ENCODE results near the gene PRPH2.
"Not testable (repeated sequence)": the region's sequence is repeated elsewhere in the genome, so short reads cannot be mapped to it uniquely, and the experiment has no call there.

PRPH2 gene

DNA sequence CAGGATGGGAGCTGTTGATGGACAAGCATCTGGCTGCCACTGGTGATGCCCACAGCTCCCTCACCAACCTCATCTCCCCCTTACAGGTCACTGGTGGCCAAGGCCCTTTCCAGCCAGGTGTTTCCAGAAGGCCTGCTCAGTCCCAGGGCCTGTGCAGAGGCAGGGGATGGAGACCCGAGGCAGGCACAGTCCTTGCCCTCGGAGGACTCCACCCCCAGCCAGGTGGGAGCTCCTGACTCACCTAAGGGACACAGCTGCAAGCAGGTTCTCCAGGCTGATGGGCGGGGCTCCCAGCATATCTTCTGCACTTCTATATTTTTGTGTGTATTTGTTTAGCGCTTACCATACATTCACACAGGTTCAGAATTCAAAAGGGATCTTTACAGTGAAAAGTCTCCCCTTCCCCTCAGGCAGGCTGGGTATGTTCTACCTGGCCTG lies 17.4 kb downstream of the PRPH2 start:
- no peak for DNase-seq (ENCODE audit: low spot score)
- TF ChIP-seq, protein P1, sequence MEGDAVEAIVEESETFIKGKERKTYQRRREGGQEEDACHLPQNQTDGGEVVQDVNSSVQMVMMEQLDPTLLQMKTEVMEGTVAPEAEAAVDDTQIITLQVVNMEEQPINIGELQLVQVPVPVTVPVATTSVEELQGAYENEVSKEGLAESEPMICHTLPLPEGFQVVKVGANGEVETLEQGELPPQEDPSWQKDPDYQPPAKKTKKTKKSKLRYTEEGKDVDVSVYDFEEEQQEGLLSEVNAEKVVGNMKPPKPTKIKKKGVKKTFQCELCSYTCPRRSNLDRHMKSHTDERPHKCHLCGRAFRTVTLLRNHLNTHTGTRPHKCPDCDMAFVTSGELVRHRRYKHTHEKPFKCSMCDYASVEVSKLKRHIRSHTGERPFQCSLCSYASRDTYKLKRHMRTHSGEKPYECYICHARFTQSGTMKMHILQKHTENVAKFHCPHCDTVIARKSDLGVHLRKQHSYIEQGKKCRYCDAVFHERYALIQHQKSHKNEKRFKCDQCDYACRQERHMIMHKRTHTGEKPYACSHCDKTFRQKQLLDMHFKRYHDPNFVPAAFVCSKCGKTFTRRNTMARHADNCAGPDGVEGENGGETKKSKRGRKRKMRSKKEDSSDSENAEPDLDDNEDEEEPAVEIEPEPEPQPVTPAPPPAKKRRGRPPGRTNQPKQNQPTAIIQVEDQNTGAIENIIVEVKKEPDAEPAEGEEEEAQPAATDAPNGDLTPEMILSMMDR (IDR thresholded peaks at IDR 0.05; ENCODE audit: extremely low read depth, insufficient read depth, missing control alignments) = no peak
- in situ Hi-C loops (cut with MboI; ENCODE audit: low pct_unique_long_range_greater_than_20kb, low sequenced_read_pairs, unreplicated experiment) = no loop called here

DNA sequence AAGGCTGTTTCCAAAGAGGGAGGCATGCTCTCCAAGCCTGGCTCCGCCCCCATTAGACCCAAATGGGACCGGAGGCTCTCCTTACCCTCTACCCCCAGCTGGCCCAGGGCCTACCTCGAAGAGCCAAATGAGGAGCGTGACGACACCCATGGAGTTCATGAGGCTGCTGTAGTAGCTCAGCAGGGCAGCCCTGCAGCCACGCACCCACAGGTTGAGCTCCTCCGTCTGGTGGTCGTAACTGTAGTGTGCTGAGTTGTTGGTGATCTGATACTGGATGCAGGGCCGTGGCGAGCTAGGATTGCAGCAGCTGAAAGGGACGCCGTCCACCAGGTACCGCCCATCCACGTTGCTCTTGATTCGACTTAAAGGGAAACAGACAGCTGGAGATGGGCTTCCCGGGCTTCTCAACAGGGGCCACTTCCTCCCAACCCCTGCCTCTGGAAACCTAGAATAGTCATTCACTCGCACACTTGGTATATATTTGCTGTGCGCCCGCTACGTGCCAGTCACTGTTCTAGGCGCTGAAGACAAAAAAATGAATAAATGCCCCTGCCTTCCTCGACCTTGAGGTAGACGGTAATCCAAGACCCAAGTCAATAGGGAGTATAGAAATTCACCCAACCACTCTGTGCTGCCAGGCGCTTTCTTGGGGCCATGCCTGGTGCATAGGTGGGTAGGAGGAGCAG lies 18.0 kb downstream of the PRPH2 start:
- TF ChIP-seq, protein P1 (IDR thresholded peaks at IDR 0.05; ENCODE audit: extremely low read depth, insufficient read depth, missing control alignments) = no peak
- in situ Hi-C loops (cut with MboI; ENCODE audit: low pct_unique_long_range_greater_than_20kb, low sequenced_read_pairs, unreplicated experiment) = no loop called here
- no peak for DNase-seq (ENCODE audit: low spot score)

DNA sequence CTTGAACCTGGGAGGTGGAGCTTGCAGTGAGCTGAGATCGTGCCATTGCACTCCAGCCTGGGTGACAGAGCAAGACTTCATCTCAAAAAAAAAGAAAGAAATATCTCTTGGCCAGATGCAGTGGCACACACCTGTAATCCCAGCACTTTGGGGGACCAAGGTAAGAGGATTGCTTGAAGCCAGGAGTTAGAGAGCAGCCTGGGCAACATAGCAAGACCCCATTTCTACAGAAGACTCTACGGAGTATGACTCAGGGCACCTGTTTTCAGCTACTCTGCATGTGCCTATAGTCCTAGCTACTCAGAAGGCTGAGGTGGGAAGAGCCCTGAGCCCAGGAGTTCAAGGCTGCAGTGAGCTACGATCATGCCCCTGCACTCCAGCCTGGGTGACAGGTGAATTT lies 19.6 kb downstream of the PRPH2 start:
- DNase-seq (ENCODE audit: low spot score); in situ Hi-C loops (cut with MboI; ENCODE audit: low pct_unique_long_range_greater_than_20kb, low sequenced_read_pairs, unreplicated experiment): not testable (repeated sequence)

DNA sequence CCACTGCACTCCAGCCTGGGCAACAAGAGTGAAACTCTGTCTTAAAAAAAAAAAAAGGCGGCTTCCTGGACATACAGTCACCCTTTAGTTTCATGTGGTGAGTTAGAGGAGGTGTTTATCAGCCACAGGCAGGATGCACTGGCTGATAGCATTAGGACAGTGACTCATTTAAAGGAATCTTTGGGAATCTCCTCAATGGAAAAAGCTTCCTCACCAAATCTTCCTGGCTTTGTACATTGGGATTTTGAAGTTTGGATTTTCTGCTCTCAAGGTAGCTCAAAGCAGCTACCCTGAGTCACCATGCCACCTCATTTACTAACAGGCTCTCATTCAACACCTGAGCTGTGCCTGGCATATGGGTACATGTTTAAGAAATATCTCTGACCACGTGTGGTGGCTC lies 20.2 kb downstream of the PRPH2 start:
- DNase-seq (ENCODE audit: low spot score) = no peak
- TF ChIP-seq, protein P1 (IDR thresholded peaks at IDR 0.05; ENCODE audit: extremely low read depth, insufficient read depth, missing control alignments) = no peak
- in situ Hi-C loops (cut with MboI; ENCODE audit: low pct_unique_long_range_greater_than_20kb, low sequenced_read_pairs, unreplicated experiment) = no loop called here

DNA sequence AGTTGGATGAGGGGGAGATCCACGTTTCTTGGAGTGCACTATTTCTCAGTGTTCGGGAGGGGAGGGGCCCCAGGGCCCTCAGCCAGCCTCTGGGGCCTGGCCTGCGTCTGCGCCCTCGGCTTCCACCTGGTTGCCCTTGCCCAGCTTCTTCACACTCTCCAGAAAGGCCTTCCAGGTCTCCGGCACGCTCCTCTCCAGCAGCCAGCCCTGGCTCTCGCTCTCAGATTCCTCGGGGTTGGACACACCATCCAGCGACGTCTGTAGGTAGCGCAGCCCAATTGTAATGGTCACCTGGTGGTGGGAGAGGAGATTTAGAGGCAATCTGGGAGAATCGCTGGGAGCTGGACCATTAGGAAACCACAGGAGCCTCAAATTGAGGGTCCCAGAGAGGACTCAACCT lies 24.2 kb downstream of the PRPH2 start:
- DNase-seq (ENCODE audit: low spot score) = no peak
- TF ChIP-seq, protein P1 (IDR thresholded peaks at IDR 0.05; ENCODE audit: extremely low read depth, insufficient read depth, missing control alignments) = no peak
- in situ Hi-C loops (cut with MboI; ENCODE audit: low pct_unique_long_range_greater_than_20kb, low sequenced_read_pairs, unreplicated experiment) = no loop called here

DNA sequence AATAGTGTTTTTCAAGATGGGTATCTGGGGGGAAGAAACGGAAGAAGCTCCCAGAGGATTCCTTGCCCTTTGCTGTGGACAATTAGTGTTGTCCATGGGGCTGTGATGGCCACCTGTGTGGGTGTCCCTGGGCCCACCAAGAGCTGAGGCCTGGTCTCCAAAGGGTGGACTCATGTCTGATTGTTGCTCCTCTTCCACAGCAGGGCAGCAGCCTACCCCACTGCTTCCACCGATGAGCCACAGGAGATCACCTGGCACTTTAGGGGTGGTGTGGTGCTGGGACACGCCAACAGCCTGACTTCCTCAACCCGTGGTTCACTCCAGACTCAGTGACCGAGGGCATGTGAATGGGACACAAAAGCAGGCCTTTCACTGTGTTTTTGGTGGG lies 25.1 kb downstream of the PRPH2 start:
- in situ Hi-C loops (cut with MboI; ENCODE audit: low pct_unique_long_range_greater_than_20kb, low sequenced_read_pairs, unreplicated experiment) = no loop called here
- TF ChIP-seq, protein P1 (IDR thresholded peaks at IDR 0.05; ENCODE audit: extremely low read depth, insufficient read depth, missing control alignments) = no peak
- DNase-seq (ENCODE audit: low spot score) = no peak

DNA sequence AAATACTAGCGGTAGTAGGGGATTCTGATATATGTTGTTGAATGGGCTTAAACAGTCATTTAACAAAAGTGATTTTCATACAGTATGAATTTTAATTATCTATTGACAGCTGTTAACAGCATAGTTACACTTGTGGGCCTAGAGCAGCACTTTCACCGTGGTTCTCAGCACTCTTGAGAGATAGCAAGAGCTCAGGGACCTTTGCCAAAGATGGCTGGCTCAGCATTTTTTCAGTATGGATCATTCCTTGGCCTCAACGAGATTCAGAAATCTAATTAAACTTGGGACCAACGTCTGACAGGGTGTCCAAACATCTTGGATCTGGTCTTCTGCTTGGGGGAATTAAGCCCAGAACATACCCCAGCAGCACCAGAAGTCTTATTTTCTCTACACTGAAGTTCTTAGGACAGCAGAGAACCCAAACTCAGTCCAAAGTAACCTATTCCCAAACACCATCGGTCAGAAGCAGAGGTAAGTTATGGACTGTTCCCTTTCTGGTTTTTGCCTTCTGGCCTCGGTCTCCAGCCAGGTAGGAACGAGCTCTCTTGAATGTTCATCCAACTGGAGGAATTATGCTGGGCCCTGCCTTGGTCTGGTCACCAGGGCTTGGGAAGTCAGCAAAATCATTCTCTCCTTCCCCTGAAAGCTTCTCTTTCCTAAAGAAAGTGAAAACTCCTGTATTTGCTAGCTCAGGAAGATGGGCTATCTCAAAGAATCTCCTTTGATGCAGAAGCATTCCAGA lies 25.7 kb downstream of the PRPH2 start:
- TF ChIP-seq, protein P1 (IDR thresholded peaks at IDR 0.05; ENCODE audit: extremely low read depth, insufficient read depth, missing control alignments) = no peak
- no peak for DNase-seq (ENCODE audit: low spot score)
- in situ Hi-C loops (cut with MboI; ENCODE audit: low pct_unique_long_range_greater_than_20kb, low sequenced_read_pairs, unreplicated experiment) = no loop called here

Measured in GM13977 (cell line).